ENCODE data around the gene EGFR.

DNA sequence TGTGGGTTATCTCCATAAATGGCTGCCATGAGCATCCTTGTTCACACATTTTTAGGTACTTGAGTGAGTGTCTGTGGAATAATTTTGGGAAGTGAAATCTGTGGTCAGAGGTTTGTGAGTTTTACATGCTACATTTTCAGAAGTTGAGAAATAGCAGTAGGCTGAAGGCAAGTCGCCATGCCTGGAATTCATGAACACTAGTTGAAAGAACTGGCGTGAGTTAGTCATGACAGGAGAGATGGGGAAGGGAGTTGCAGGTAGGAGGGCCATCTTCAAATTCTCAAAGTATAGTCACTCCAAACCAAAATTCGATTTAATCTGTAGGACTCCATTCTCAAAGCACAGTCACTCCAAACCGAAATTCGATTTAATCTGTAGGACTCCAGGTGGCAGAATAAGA lies 89.6 kb downstream of the EGFR start:
- TF ChIP-seq CTCF (IDR thresholded peaks at IDR 0.05) (no peak), POLR2A (IDR thresholded peaks at IDR 0.05) (no peak)

All from breast epithelium (tissue), 3 donors.